Fibroblast of the conjunctiva (primary cell): ENCODE measurements around the gene COG7.
"Not testable (repeated sequence)": the region's sequence is repeated elsewhere in the genome, so short reads cannot be mapped to it uniquely, and the experiment has no call there.

Source experiments
- DNase-seq: peaks from one replicate; pipeline ENCODE4 v3.0.0-alpha.2; 2010; ENCODE audit warnings: low read depth

COG7 gene

DNA sequence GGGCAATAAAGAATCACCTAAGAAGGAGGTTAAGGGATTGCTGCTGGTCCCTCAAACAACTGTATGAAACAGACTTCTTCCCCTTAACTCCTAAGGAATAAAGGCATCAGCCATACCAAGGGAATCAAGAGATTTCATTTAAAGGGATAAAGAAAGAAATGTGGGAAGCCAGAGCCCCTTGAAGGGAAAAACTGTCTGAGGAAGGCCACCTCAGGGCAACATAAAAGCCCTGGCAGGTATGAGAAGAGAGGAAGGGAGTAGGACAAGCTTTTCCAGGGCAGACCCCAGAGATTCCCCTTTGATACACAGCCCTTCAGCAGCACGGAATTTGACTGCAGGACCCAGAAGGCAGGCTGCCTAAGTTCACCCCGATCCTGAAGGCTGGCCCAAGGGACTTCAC is 43.5 kb downstream of the COG7 start:
- no peak for DNase-seq

GRCh38 chr16:23408823-23409298 is 44.1 kb downstream of the COG7 start:
- no peak for DNase-seq

DNA sequence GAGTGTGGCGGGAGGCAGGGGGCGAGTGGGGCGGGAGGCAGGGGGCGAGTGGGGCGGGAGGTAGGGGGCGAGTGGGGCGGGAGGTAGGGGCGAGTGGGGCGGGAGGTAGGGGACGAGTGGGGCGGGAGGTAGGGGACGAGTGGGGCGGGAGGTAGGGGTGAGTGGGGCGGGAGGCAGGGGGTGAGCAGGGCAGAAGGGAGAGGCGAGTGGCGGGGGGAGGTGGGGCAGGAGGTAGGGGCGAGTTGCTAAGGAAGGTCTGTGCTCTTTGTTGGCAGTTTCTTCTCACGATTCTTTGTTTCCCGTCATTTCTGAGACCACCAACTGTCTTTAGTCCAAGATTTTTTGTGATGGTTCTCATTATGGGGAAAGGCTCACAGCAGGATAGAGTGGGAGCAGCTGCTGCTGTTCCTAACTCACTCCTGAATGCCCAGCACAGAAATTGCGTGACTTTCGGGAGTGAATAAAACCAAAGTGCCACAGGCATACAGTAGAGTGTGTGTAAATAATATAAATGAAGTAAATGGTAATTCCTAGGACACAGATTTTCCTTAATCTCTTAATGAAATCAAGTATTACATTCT is 44.7 kb downstream of the COG7 start:
- DNase-seq: no peak

GRCh38 chr16:23407436-23408127 is 45.4 kb downstream of the COG7 start:
- DNase-seq: no peak

DNA sequence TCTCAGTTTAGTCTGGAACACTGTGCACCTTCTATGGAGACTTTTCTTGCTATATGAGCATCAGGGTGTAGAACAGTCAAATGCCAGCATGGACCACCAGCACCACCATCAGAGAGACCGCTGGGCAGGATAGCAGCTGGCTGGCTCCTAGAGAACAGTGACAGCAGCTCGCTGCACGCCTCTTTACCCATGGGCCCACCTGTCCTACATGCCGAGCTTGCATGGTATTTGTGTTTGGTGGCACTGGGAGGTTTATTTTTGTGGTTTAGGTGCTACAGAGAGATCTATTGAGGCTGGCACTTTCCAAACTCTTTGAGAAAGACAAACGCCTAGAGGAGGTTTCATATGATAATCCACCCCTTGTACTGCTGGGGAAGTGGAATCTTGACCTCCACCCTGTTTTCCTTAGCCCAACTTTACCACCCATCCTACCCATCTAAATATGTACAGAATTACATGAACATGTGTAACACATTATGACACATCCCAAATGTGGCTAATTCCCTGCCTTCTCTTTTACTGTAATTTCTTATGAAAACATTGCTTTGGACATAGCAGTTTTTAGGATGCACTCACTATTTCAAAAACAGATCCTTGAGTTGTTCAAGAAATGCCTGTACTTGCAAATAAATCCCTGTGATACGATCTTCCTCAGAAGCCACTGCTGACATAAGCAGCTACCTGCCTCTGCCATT is 46.3 kb downstream of the COG7 start:
- DNase-seq: no peak

DNA sequence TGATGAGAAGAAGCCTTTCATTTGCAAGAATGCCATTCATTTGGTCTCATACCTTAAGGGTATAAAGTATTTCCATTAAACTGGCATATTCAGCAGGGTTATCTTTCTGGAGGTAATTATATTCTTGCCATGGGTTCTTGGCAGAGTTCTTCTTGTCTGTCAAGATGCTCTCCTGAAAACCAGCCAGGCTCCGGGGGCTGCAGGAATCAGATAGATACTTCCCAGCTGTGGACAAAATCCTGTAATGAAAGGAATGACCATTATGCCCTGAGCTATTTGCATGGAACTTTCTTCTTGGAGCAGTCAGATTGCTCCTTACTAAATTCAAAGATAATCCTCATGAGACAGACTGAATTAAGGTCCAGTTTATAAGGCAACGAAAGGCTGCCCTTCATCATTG is 47.0 kb downstream of the COG7 start:
- DNase-seq: no peak

DNA sequence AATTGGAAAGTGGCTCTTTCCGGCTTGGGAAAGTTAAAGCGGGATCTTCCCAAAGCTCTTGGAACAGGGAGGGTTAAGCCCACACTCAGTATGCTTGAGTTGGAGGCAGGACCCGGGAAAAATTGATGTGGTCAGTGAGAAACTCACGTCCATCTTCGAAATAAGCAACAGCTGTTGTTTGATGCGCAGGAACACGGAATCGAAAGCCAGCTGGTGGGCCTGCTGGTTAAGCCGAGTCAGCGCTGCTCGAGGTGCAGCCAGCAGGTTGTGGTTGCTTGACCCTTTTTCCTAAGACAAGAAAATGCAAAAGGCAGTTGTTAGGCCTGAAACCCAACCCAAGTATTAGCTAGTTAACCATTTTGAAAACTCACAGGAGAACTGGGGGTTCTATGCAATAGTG is 49.4 kb downstream of the COG7 start:
- no peak for DNase-seq

- no peak for DNase-seq
Measured at GRCh38 chr16:23402100-23402499, 50.9 kb downstream of the COG7 start.

DNA sequence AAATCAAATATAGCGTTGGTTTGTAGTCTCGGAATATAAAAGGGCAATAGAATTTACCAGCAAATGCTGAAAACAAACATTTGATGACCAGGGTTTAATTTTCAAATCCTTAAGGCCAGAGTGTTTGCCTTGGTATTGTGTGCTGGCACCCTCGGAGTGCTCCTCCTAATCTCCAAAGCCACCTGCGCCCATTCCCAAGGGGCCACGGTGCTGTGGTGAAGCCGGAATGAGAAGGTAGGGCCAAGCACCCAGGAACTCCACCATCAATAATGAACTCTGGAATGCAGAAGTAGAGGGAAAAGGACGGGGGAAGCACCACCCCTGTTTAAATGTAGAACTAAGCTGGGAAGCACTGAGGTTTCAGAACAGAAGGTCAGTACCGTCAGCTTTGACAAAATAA is 51.9 kb downstream of the COG7 start:
- DNase-seq: no peak

DNA sequence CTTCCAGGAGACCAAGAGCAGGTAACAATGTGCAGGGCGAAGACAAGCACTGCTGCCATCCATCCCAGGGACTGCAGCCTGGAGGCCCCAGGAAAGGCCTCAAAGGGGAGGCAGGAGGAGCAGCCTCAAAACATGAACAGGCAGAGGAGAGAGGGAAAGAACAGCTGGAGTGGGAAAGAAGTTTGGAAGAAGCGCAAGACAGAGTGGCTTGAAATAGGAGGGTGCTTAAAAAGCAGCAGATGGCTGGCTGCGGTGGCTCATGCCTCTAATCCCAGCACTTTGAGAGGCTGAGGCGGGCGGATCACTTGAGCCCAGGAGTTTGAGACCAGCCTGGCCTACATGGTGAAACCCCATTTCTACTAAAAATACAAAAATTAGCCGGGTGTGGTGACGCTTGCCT is 52.5 kb downstream of the COG7 start:
- not testable (repeated sequence) for DNase-seq

DNA sequence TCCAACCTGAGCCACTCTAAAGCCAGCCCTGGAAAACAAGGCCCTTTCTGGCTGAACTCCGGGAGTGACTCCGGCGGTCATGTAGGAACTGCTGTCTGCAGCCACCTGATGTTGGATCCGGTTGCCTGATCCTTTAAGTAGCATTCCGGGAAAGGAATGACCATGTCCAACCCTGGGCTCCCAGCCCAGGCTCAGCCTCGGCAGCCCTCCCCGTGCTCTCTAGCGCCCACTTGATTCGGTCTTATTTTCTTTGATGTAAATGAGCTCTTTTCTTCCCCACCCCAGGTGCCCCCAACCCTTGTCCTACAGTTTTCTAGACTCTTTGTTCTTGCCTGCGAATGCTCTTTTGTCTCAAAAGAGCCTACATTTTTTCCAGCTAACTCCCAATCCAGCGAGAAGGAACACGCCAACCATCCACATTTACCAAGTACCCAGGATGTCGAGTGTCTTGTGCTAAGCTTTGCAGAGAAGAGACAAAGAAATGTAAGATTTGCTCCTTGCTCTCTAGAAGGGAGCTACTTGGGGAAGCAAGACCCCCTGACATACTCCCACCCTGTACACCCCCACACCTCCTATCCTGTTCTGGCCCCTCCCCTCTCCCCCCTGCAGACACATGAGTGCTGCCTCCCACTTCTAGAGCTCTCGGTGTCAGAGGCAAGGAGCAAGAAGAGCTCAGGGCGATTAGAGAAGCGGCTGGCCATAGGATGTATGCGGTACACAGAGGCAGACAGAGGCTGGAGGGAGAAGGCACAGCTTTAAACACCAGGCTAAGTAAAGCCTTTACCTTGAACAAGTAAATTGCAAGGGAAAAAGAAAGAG is 53.8 kb downstream of the COG7 start:
- no peak for DNase-seq

DNA sequence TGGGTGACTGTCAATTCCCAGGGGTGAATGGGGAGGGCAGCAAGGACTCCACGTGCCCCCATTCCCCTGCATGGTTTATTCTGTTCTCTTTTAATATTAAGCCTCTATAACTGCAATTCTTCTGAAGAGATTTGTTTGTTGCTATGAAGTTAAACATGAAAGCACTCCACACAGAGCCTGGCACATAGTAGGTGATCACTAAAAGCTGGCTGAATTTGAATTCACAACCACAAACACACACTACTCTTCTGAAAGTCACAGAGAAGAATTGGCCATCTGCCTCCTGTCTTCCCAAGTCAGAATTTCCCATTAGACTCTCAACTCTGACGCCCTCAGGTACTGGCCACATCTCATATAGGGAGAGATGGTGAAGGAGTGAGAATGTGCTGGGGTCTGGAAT is 55.5 kb downstream of the COG7 start:
- DNase-seq: no peak

DNA sequence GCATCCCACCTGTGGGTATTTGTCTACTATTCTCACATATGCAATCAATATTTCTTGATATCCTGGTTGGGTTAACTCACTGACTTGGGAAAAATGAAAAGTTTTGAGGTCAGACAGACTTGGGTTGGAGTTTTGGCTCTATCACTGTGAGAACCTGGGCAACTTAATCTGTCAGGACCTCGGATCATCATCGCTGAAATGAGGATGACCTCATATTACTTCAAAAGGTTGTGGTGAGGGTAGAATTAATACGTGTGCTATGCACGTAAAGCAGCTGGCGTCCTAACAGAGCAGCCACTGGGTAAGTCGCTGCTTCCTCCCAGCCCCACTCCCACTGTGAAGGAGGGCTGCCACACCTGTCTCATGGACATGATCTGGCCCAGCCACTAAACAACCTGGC is 57.3 kb downstream of the COG7 start:
- no peak for DNase-seq

DNA sequence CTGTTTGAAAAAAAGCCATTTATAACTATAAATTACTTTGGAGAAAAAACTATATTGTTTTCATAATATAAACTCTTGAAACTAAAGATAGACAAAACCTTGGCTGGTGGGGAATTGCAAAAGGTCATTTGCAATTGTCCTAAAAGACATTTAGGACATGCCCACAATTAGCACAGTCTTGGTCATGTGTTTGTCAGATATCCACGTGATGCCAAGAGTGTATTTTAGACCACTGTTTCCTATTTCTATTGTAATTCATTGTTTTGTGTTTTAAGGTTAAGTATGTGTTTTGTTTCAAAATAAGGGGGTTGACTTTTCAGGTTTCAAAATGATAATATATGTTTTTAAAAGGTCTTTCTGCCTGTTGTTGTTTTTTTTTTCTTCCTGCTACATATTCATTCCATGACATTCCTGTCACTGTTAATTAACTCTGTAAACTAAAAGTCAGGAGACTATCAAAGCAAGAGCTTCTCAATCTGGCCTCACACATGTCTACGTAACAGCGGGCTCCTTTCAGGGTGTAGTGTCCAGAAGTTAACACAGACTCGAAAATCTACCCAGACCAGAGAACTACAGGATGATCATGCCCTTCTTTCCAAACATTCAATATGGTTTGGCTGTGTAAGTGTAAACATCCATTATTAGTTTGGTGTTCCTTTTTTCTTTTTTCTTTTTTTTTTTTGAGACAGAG is 58.7 kb downstream of the COG7 start:
- no peak for DNase-seq

GRCh38 chr16:23392223-23392600 is 60.8 kb downstream of the COG7 start:
- DNase-seq: no peak

DNA sequence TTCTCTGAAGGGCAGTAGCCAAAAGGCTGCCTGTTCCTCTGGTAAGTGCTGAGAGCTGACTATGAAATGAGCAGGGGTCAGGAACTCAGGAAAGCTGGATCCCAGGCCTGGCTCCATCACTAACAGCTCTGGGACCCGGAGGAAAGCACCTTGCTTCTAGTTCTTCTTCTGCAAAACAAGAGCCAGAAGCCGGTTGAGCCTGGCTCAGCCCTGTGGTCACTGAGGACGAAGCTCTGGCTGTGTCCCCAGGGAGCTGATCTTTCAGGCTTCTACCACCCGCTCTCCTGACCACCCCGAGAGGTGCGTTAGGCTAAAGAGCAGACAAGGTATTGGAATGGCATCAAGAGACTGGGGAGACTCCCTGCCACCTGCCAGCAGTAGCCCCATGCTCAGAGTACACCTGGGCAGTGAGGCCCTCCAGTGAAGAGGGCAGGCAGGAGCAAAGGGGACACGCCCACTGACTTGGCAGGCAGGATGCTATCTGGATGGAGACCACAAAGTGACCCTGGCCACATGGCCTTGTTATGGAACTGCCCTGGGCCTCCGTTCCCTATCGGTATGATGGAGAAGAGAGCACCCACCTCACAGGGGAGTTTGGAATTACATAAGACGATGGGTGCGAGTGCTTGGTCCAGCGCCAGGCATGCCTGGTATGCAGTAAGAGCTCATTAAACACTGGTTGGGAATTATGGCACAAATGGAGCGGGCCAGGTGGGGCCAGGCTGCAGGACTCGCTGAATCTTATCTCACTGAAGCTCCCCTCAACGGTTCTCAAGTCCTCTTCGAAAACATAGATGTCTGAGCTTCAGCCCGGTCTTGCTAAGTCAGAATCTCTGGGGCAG is 61.4 kb downstream of the COG7 start:
- no peak for DNase-seq

GRCh38 chr16:23389936-23390335 is 63.1 kb downstream of the COG7 start:
- not testable (repeated sequence) for DNase-seq

- DNase-seq: no peak
Measured at GRCh38 chr16:23389201-23389600, 63.8 kb downstream of the COG7 start.

DNA sequence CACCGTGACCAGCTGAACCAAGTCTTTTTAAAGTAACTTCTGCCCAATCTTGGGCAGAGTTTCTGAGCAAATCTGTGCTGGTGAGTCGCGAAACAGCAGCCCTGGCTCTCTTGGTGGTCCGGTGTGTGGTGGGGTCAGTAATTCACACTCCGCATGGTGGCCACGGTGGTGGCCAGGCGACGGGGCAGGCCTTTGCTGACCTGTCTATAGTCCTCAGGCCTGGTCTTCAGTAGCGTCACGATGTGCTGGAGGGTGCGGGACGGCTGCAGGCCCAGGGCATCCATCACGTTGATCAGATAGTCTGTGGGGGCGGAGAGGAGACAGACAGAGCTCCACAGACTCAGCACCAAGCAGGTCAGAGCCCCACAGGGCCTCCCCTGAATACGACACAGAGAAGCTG is 64.2 kb downstream of the COG7 start:
- no peak for DNase-seq

- no peak for DNase-seq
Measured at GRCh38 chr16:23387666-23388065, 65.3 kb downstream of the COG7 start.

GRCh38 chr16:23385441-23385840 is 67.5 kb downstream of the COG7 start:
- DNase-seq: no peak
